ENCODE results near the gene GPC6. TPM values are rescaled to one million over a fixed set of nuclear protein-coding genes. Genes with fewer than 3 reads are reported as not detected.

Gene GPC6
- total and polyA plus RNA-seq, 2 donors (not counting 3 experiments of a cell fraction or from before 2014, with no cell fraction given) = 0.01 TPM; not detected in 1

- H3K4me2 ChIP-seq (ENCODE audit: insufficient read depth, low read length) = no peak overlapping the region
- DNase-seq (ENCODE audit: low read depth, low spot score) (no peak), FAIRE-seq (no peak)
- dilution Hi-C loops (cut with MboI; ENCODE audit: extremely low pct_ligation_motif_present, low sequenced_read_pairs) (no loop called here), intact Hi-C loops (cut with micrococcal nuclease) (no loop called here)
- H3K4me3 ChIP-seq (replicated peaks in 1 of 3; ENCODE audit: insufficient read depth in 1 of 3, low read depth in 1 of 3, low read length in 3 of 3) = no peak overlapping the region
- H3K27me3 ChIP-seq (ENCODE audit: control insufficient read depth in 2 of 2, insufficient read depth in 2 of 2, low read length in 2 of 2) = no peaks in the 10 kb centered on the region
- TF ChIP-seq POLR2AphosphoS5 (IDR thresholded peaks at IDR 0.05; ENCODE audit: insufficient read depth, low read depth, low read length) (no peak), FOS (IDR thresholded peaks at IDR 0.05; ENCODE audit: borderline replicate concordance, insufficient read depth, low read length) (no peak), GATA2 (IDR thresholded peaks at IDR 0.05; ENCODE audit: insufficient read depth, insufficient read length, low read depth, low read length) (no peak)
- TF ChIP-seq, protein P1, sequence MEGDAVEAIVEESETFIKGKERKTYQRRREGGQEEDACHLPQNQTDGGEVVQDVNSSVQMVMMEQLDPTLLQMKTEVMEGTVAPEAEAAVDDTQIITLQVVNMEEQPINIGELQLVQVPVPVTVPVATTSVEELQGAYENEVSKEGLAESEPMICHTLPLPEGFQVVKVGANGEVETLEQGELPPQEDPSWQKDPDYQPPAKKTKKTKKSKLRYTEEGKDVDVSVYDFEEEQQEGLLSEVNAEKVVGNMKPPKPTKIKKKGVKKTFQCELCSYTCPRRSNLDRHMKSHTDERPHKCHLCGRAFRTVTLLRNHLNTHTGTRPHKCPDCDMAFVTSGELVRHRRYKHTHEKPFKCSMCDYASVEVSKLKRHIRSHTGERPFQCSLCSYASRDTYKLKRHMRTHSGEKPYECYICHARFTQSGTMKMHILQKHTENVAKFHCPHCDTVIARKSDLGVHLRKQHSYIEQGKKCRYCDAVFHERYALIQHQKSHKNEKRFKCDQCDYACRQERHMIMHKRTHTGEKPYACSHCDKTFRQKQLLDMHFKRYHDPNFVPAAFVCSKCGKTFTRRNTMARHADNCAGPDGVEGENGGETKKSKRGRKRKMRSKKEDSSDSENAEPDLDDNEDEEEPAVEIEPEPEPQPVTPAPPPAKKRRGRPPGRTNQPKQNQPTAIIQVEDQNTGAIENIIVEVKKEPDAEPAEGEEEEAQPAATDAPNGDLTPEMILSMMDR (IDR thresholded peaks at IDR 0.05; ENCODE audit: extremely low read depth in 1 of 2, insufficient read depth in 1 of 2, low read depth in 1 of 2, low read length in 2 of 2) = no peak
- H3K9me3 ChIP-seq (replicated peaks; ENCODE audit: control insufficient read depth, insufficient read depth, low read length) = peaks cover 2% of the 10 kb centered on the region
- ChIA-PET CTCF (no interaction called here), POLR2A (no interaction called here)
- no peaks in the 10 kb centered on the region for H3K9me1 ChIP-seq (replicated peaks; ENCODE audit: control insufficient read depth, extremely low read depth, insufficient read depth, low read length)
- no peaks in the 10 kb centered on the region for H3K4me1 ChIP-seq (ENCODE audit: control insufficient read depth, extremely low read depth, insufficient read depth, low read length)
- H2AFZ ChIP-seq (ENCODE audit: low read depth, low read length) = no peak overlapping the region
- H3K9ac ChIP-seq (replicated peaks; ENCODE audit: extremely low read depth, insufficient read depth, low read length) = no peak overlapping the region
- no peaks in the 10 kb centered on the region for H4K20me1 ChIP-seq (replicated peaks; ENCODE audit: control insufficient read depth, extremely low read depth, insufficient read depth, low read length)
- H3K27ac ChIP-seq (ENCODE audit: insufficient read depth, low read depth, low read length) = no peak overlapping the region
- H3K79me2 ChIP-seq (ENCODE audit: control insufficient read depth, insufficient read depth, low read length) = no peaks in the 10 kb centered on the region
- H3K36me3 ChIP-seq (ENCODE audit: control insufficient read depth in 2 of 2, extremely low read depth in 1 of 2, insufficient read depth in 2 of 2, low read length in 2 of 2) = no peaks in the 10 kb centered on the region
- no TSS peak for BruUV-seq (replicated peaks)
Observed at GRCh38 chr13:93264876-93265275, 38.3 kb downstream of the GPC6 start.

- Histone ChIP-seq H2AFZ (ENCODE audit: low read depth, low read length) (no peak overlapping the region), H3K4me3 (replicated peaks in 1 of 3; ENCODE audit: insufficient read depth in 1 of 3, low read depth in 1 of 3, low read length in 3 of 3) (no peak overlapping the region), H3K9me1 (replicated peaks; ENCODE audit: control insufficient read depth, extremely low read depth, insufficient read depth, low read length) (no peaks in the 10 kb centered on the region), H3K4me1 (ENCODE audit: control insufficient read depth, extremely low read depth, insufficient read depth, low read length) (no peaks in the 10 kb centered on the region), H3K79me2 (ENCODE audit: control insufficient read depth, insufficient read depth, low read length) (no peaks in the 10 kb centered on the region), H3K9me3 (replicated peaks; ENCODE audit: control insufficient read depth, insufficient read depth, low read length) (peaks cover 4% of the 10 kb centered on the region), H3K27me3 (ENCODE audit: control insufficient read depth in 2 of 2, insufficient read depth in 2 of 2, low read length in 2 of 2) (no peaks in the 10 kb centered on the region), H3K36me3 (ENCODE audit: control insufficient read depth in 2 of 2, extremely low read depth in 1 of 2, insufficient read depth in 2 of 2, low read length in 2 of 2) (no peaks in the 10 kb centered on the region), H3K9ac (replicated peaks; ENCODE audit: extremely low read depth, insufficient read depth, low read length) (no peak overlapping the region), H4K20me1 (replicated peaks; ENCODE audit: control insufficient read depth, extremely low read depth, insufficient read depth, low read length) (no peaks in the 10 kb centered on the region), H3K4me2 (ENCODE audit: insufficient read depth, low read length) (no peak overlapping the region), H3K27ac (ENCODE audit: insufficient read depth, low read depth, low read length) (no peak overlapping the region)
- FAIRE-seq = no peak
- dilution Hi-C loops (cut with MboI; ENCODE audit: extremely low pct_ligation_motif_present, low sequenced_read_pairs) = no loop called here
- POLR2A ChIA-PET = no interaction called here
- BruUV-seq (replicated peaks) = no TSS peak
- intact Hi-C loops (cut with micrococcal nuclease) = no loop called here
- CTCF ChIA-PET = no interaction called here
- DNase-seq (ENCODE audit: low read depth, low spot score) = no peak
- TF ChIP-seq JUN (IDR thresholded peaks at IDR 0.05; ENCODE audit: borderline replicate concordance, insufficient read depth, insufficient read length, low read depth) = no peak
- TF ChIP-seq POLR2A (IDR thresholded peaks at IDR 0.05; ENCODE audit: low read depth, low read length) = no peak
- no peak for TF ChIP-seq EZH2 (IDR thresholded peaks at IDR 0.05; ENCODE audit: borderline replicate concordance, low read depth, low read length, severe bottlenecking)
- no peak for TF ChIP-seq FOS (IDR thresholded peaks at IDR 0.05; ENCODE audit: borderline replicate concordance, insufficient read depth, low read length)
- TF ChIP-seq, protein P2, sequence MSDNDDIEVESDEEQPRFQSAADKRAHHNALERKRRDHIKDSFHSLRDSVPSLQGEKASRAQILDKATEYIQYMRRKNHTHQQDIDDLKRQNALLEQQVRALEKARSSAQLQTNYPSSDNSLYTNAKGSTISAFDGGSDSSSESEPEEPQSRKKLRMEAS (IDR thresholded peaks at IDR 0.05; ENCODE audit: insufficient read depth, insufficient read length) = no peak
- no peak for TF ChIP-seq MYC (IDR thresholded peaks at IDR 0.05; ENCODE audit: low read depth, low read length)
Observed at GRCh38 chr13:93265800-93266199, 39.2 kb downstream of the GPC6 start.

All from endothelial cell of umbilical vein (primary cell).